Measurements from ENCODE around the gene ZNF580. TPM values are rescaled to one million over a fixed set of nuclear protein-coding genes. Genes with fewer than 3 reads are reported as not detected.

ZNF580 gene
- total RNA-seq, 1 experiment from 2014 or later, result 22.8 TPM

- H4K5ac ChIP-seq (ENCODE audit: insufficient read length, low read depth, low read length), result no peak overlapping the region
- H2BK5ac ChIP-seq (ENCODE audit: insufficient read length, low read length), result no peak overlapping the region
- H2BK120ac ChIP-seq (ENCODE audit: low read depth, low read length, poor library complexity, severe bottlenecking), result no peak overlapping the region
- H2BK20ac ChIP-seq (ENCODE audit: low read depth, low read length, poor library complexity, severe bottlenecking), result no peak overlapping the region
- H4K20me1 ChIP-seq (ENCODE audit: control insufficient read depth, insufficient read depth, insufficient read length), result no peaks in the 10 kb centered on the region
- no peaks in the 10 kb centered on the region for H3K27me3 ChIP-seq (ENCODE audit: insufficient read depth, low read length)
- no peak overlapping the region for H3K23ac ChIP-seq (ENCODE audit: insufficient read length, low read depth, low read length)
- no peak overlapping the region for H3K9ac ChIP-seq (ENCODE audit: extremely low read depth, insufficient read length, low read length)
- H3T11ph ChIP-seq (ENCODE audit: low read length), result no peak overlapping the region
- H3K79me1 ChIP-seq (ENCODE audit: insufficient read depth, low read depth, low read length, poor library complexity, severe bottlenecking), result no peaks in the 10 kb centered on the region
- H4K8ac ChIP-seq (replicated peaks; ENCODE audit: insufficient read length, low read depth, low read length), result no peak overlapping the region
- H3K4me1 ChIP-seq (ENCODE audit: insufficient read depth, low read length), result no peaks in the 10 kb centered on the region
- peaks cover 8 to 14% of the 10 kb centered on the region in 2 experiments for H3K4me1 Mint-ChIP-seq
- WGBS (ENCODE audit: extremely low coverage, insufficient read length, low lambda C conversion rate), result no CpG with 5 or more reads among the region's 40 CpGs
- no peak overlapping the region for H3K4me2 ChIP-seq (ENCODE audit: insufficient read depth, insufficient read length, low read length)
- no peak overlapping the region for H3K27ac ChIP-seq (ENCODE audit: insufficient read length, low read depth, low read length)
- no peak for DNase-seq
- no peak overlapping the region for H4K91ac ChIP-seq (ENCODE audit: insufficient read length, low read depth, low read length)
- H3K56ac ChIP-seq (ENCODE audit: insufficient read length, low read depth, low read length), result no peak overlapping the region
- no peak overlapping the region for H3K18ac ChIP-seq (ENCODE audit: insufficient read length, low read depth, low read length)
- no peaks in the 10 kb centered on the region; a peak in 1 of 5 replicates for H3K9me3 Mint-ChIP-seq
- H3K36me3 Mint-ChIP-seq (ENCODE audit: insufficient read depth in 1 of 3, low read depth in 3 of 3), result peaks cover 15 to 31% (median 27%) of the 10 kb centered on the region in 3 experiments; a peak in 6 of 7 replicates
- no peak overlapping the region for H3K4ac ChIP-seq (ENCODE audit: low read depth, low read length)
- no peaks in the 10 kb centered on the region for H3K23me2 ChIP-seq (ENCODE audit: insufficient read length, low read depth, low read length, poor library complexity, severe bottlenecking)
- TF ChIP-seq, protein P1, sequence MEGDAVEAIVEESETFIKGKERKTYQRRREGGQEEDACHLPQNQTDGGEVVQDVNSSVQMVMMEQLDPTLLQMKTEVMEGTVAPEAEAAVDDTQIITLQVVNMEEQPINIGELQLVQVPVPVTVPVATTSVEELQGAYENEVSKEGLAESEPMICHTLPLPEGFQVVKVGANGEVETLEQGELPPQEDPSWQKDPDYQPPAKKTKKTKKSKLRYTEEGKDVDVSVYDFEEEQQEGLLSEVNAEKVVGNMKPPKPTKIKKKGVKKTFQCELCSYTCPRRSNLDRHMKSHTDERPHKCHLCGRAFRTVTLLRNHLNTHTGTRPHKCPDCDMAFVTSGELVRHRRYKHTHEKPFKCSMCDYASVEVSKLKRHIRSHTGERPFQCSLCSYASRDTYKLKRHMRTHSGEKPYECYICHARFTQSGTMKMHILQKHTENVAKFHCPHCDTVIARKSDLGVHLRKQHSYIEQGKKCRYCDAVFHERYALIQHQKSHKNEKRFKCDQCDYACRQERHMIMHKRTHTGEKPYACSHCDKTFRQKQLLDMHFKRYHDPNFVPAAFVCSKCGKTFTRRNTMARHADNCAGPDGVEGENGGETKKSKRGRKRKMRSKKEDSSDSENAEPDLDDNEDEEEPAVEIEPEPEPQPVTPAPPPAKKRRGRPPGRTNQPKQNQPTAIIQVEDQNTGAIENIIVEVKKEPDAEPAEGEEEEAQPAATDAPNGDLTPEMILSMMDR (conservative IDR thresholded peaks at IDR 0.05), result no peak
- no peak overlapping the region for H2AK5ac ChIP-seq (ENCODE audit: insufficient read length, low read length)
- H3K27ac Mint-ChIP-seq, result no peak overlapping the region
- no peak overlapping the region for H3K14ac ChIP-seq (ENCODE audit: insufficient read depth, low read length)
- H2AFZ ChIP-seq (ENCODE audit: low read length), result no peak overlapping the region
- H3K27me3 Mint-ChIP-seq (ENCODE audit: low read depth), result peaks cover 5% of the 10 kb centered on the region
- H2BK15ac ChIP-seq (ENCODE audit: low read depth, low read length), result no peak overlapping the region
- H3K4me3 Mint-ChIP-seq, result no peak overlapping the region
- H3K79me2 ChIP-seq (ENCODE audit: insufficient read depth, low read length), result no peaks in the 10 kb centered on the region
- H3K9me3 ChIP-seq (ENCODE audit: control insufficient read depth, low read depth, low read length), result no peaks in the 10 kb centered on the region
- H2BK12ac ChIP-seq (ENCODE audit: insufficient read length, low read depth, low read length), result no peak overlapping the region
Observed at GRCh38 chr19:55622242-55622969, 18.4 kb upstream of the ZNF580 start.
